Lung (tissue), 12 donors: Measurements from ENCODE around the gene DDA1. TPM values are rescaled to one million over a fixed set of nuclear protein-coding genes. Genes with fewer than 3 reads are reported as not detected.

Experiments used
- ATAC-seq: fragments of 200-7000 bp; cut with Tn5 transposase; one replicate; pipeline ENCODE4 v1.9.1; 2020; ENCODE audit warnings: moderate number of reproducible peaks; ENCODE audit not compliant: insufficient read depth, low FRiP score
- DNase-seq, 3 donors: peaks; one replicate each; pipeline ENCODE4 v3.0.0-alpha.2; 2013 to 2017
- H3K27ac ChIP-seq, 2 donors: one replicate each; pipeline ENCODE4 v1.5.1; 2013; ENCODE audit warnings: mild to moderate bottlenecking in 2 of 2, moderate library complexity in 2 of 2, control low read depth in 1 of 2, inconsistent platforms in 1 of 2, low read depth in 1 of 2, low read length in 1 of 2
- H3K27me3 ChIP-seq, 3 donors: one replicate each; pipeline ENCODE4 v1.5.1; 2013; ENCODE audit warnings: low read length in 2 of 3; ENCODE audit not compliant: control insufficient read depth in 3 of 3, insufficient read depth in 3 of 3
- H3K36me3 ChIP-seq, 4 donors: one replicate each; pipeline ENCODE4 v1.5.1; 2013; ENCODE audit warnings: low read length in 4 of 4, mild to moderate bottlenecking in 1 of 4, moderate library complexity in 1 of 4; ENCODE audit not compliant: control insufficient read depth in 4 of 4, insufficient read depth in 4 of 4
- H3K4me1 ChIP-seq, 5 donors: one replicate each; pipeline ENCODE4 v1.5.1; 2013; ENCODE audit warnings: low read length in 5 of 5, mild to moderate bottlenecking in 2 of 5, moderate library complexity in 1 of 5; ENCODE audit not compliant: control insufficient read depth in 5 of 5, insufficient read depth in 5 of 5
- H3K4me3 ChIP-seq: one replicate; pipeline ENCODE4 v1.5.1; 2013; ENCODE audit warnings: mild to moderate bottlenecking, control low read depth, moderate library complexity
- H3K9ac ChIP-seq, 2 donors: one replicate each; pipeline ENCODE4 v1.5.1; 2013; ENCODE audit warnings: low read length in 2 of 2, control low read depth in 1 of 2; ENCODE audit not compliant: insufficient read depth in 1 of 2
- H3K9me3 ChIP-seq, 4 donors: one replicate each; pipeline ENCODE4 v1.5.1; 2013; ENCODE audit warnings: low read length in 3 of 4, mild to moderate bottlenecking in 1 of 4, moderate library complexity in 1 of 4; ENCODE audit not compliant: control insufficient read depth in 4 of 4, insufficient read depth in 3 of 4
- CTCF ChIP-seq: IDR thresholded peaks from 2 replicates; pipeline ENCODE4 v1.5.1; 2012; ENCODE audit warnings: mild to moderate bottlenecking; ENCODE audit errors: control extremely low read depth, extremely low read depth
- WGBS, 2 donors: extraction: QIAGEN DNeasy Blood & Tissue Kit; methylation state at CpG; one replicate each; pipeline ENCODE4 v1.1.7; 2013; 5-methylcytosine and 5-hydroxymethylcytosine counted together
- polyA plus RNA-seq, 2 donors: library from polyadenylated mRNA; stranded (reverse); fragments of 200-250 nt; gene quantifications; one replicate each; pipeline ENCODE4 v1.2.1, GENCODE V29; 2013
- total RNA-seq, 2 donors: library from RNA; depleted of rRNA in 1 of 2; stranded (reverse); fragments of >200 nt in 1 of 2; gene quantifications; one replicate each; pipeline ENCODE4 v1.2.1, GENCODE V29; 2014 to 2021
- donor health status: control.
- donor health status: control.
- donor health status: Bipolar disorder and iron deficiency.
- donor health status: healthy.
- donor health status: DM: yes; HTN: yes; CAD: no.

DDA1 gene
- total and polyA plus RNA-seq, 4 donors: 16.1 to 66.5 (median 50.5) TPM

GRCh38 chr19:17338433-17339078 is 29.2 kb downstream of the DDA1 start:
- Histone ChIP-seq H3K4me3 (no peak overlapping the region), H3K9me3 (no peaks in the 10 kb centered on the region), H3K27me3 (no peaks in the 10 kb centered on the region), H3K4me1 (peaks cover 0 to 21% (median 5%) of the 10 kb centered on the region in 5 donors), H3K9ac (no peak overlapping the region), H3K36me3 (peaks cover 0 to 8% (median 2%) of the 10 kb centered on the region in 4 donors), H3K27ac (no peak overlapping the region)
- WGBS, 2 donors: 93 to 97% methylated on average over 30 of the region's 30 CpGs
- no peak for DNase-seq
- ATAC-seq: no peak
- no peak for TF ChIP-seq CTCF

GRCh38 chr19:17339088-17339741 is 29.9 kb downstream of the DDA1 start:
- Histone ChIP-seq H3K27ac (no peak overlapping the region), H3K9ac (no peak overlapping the region), H3K36me3 (peaks cover 0 to 8% (median 2%) of the 10 kb centered on the region in 4 donors), H3K9me3 (no peaks in the 10 kb centered on the region), H3K27me3 (no peaks in the 10 kb centered on the region), H3K4me3 (no peak overlapping the region), H3K4me1 (peaks cover 0 to 15% (median 5%) of the 10 kb centered on the region in 5 donors)
- no peak for DNase-seq
- no peak for TF ChIP-seq CTCF
- WGBS, 2 donors: 93% methylated on average over 34 of the region's 34 CpGs
- no peak for ATAC-seq

GRCh38 chr19:17340302-17340870 is 31.0 kb downstream of the DDA1 start:
- no peak overlapping the region for H3K4me3 ChIP-seq
- peaks cover 0 to 11% (median 5%) of the 10 kb centered on the region in 5 donors for H3K4me1 ChIP-seq
- H3K9me3 ChIP-seq: no peaks in the 10 kb centered on the region
- no peak overlapping the region for H3K9ac ChIP-seq
- DNase-seq (no peak), ATAC-seq (no peak)
- no peak for TF ChIP-seq CTCF
- no peak overlapping the region for H3K27ac ChIP-seq
- peaks cover 0 to 8% (median 2%) of the 10 kb centered on the region in 4 donors for H3K36me3 ChIP-seq
- no peaks in the 10 kb centered on the region for H3K27me3 ChIP-seq
- WGBS, 2 donors: 83 to 88% methylated on average over 21 of the region's 21 CpGs
